Mononuclear cell (primary cell): ENCODE results near the gene RAB9A. TPM values are rescaled to one million over a fixed set of nuclear protein-coding genes. Genes with fewer than 3 reads are reported as not detected.
A peak's percentile ranks its signal among the peaks of the same experiment; 100 is the strongest.
"Not testable (repeated sequence)": the region's sequence is repeated elsewhere in the genome, so short reads cannot be mapped to it uniquely, and the experiment has no call there.

Experiments used
- H3K27me3 ChIP-seq: 2 replicates; pipeline ENCODE4 v1.6.0; 2011; ENCODE audit warnings: low read length, control low read depth; ENCODE audit not compliant: insufficient read depth
- H3K4me1 ChIP-seq: 2 replicates; pipeline ENCODE4 v1.5.1; 2011; ENCODE audit warnings: mild to moderate bottlenecking, low read length, control low read depth; ENCODE audit not compliant: insufficient read depth
- H3K4me3 ChIP-seq: 2 replicates; pipeline ENCODE4 v1.5.1; 2011; ENCODE audit warnings: mild to moderate bottlenecking, low read length, moderate library complexity
- H3K9me3 ChIP-seq: 2 replicates; pipeline ENCODE4 v1.5.1; 2011; ENCODE audit warnings: low read depth, mild to moderate bottlenecking, control low read depth, low read length
- total RNA-seq: library from RNA; depleted of rRNA; stranded (reverse); fragments of >200 nt; gene quantifications from one replicate; pipeline ENCODE4 v1.2.3, GENCODE V29; 2012

The RAB9A gene, protein sequence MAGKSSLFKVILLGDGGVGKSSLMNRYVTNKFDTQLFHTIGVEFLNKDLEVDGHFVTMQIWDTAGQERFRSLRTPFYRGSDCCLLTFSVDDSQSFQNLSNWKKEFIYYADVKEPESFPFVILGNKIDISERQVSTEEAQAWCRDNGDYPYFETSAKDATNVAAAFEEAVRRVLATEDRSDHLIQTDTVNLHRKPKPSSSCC
- total RNA-seq: 41.3 TPM

DNA sequence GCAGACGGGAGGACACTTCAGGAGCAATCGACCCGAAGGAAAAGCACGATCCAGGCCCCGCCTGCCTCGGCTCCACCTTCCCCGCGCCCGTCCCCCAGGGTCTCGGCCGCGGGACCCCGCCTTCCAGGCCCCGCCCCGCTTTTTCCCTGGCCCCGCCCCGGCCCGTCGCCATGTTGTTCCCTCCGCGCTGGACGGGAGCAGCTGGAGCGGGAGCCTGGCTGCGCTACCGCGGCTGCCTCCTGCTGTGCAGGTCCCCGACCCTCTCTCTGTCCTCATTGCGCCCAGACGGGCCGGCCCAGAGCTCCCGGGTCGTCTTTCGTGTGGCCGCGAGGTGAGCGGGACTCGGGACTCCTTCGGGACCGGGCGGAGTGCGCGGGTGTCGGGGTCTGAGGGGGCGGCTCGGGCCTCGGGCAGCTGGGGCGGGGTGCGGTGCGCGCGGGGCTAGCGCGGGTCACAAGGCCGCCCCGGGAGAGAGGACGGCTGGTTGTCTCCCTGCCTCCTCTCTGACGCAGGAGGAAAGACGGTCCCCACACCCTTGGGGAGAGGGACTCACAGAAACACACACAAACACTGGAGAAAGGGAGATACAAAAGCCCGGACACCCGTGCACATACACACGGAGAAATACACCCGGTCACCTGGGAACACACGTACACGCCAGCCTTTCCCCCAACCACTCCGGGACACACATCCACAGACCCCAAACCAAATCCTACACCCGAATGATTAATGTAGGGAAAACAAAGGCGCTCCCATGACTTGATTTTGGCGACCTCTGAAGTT is at the start of gene RAB9A:
Gene RAB9A (plus strand): TSS at position 171 of the 783 bp plus-strand sequence. CDS start 19,619 bp downstream, outside the sequence.
- H3K9me3 ChIP-seq: no peaks in the 10 kb centered on the region
- peaks cover 44% of the 10 kb centered on the region for H3K4me1 ChIP-seq
- no peaks in the 10 kb centered on the region for H3K27me3 ChIP-seq
- H3K4me3 ChIP-seq: peak within 1 kb of the TSS; percentile 74

- not testable (repeated sequence) for H3K4me1 ChIP-seq, H3K4me3 ChIP-seq, H3K27me3 ChIP-seq, H3K9me3 ChIP-seq
Observed at GRCh38 chrX:13641684-13642083, 47.2 kb upstream of the RAB9A start.

- no peaks in the 10 kb centered on the region for H3K27me3 ChIP-seq
- no peak overlapping the region for H3K4me3 ChIP-seq
- H3K9me3 ChIP-seq: no peaks in the 10 kb centered on the region
- H3K4me1 ChIP-seq: peaks cover 7% of the 10 kb centered on the region
Observed at GRCh38 chrX:13645464-13646153, 43.3 kb upstream of the RAB9A start.

DNA sequence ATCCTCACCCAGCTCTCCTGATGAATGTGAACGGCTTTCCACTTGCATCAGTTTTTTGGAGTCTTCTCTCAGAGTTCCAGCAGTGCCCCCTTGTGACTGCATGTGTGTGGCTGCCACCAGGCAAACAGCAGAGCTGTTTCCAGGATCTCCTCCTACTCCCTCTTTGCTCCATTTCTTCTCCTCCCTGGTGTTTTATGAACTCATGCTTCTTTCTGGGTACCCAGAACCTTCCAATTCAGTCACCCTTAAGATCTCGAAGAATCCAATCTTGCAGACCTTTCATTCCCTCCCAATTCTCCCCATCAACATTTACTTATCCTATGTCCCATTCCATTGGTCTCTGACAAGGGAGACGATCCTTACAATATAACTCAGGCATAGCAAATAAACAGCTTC is 42.8 kb upstream of the RAB9A start:
- no peak overlapping the region for H3K4me3 ChIP-seq
- no peaks in the 10 kb centered on the region for H3K9me3 ChIP-seq
- no peaks in the 10 kb centered on the region for H3K27me3 ChIP-seq
- peaks cover 7% of the 10 kb centered on the region for H3K4me1 ChIP-seq

DNA sequence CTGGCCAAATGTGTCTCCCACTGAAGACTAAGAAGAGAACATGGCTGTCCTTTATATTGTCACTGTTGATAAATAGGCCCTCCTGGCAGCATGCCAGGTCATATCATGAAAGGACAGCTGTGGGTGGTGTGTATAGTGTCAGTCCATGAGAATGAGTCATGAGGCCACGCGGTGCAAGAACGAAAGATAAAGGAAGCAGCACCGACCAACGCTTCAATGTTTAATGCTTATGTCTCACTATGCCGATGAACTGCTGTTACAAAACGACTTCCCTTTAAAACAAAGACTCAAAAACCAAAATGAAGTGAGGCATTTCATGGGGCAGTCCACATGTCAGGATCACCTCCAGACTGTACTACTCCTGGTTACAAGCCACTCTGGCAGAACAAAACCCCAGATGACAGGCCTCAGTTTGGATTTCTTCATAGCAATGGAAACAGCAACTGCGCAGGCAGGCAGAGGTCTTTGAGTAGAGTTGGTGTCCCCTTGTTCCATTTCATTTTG is 41.2 kb upstream of the RAB9A start:
- no peak overlapping the region for H3K4me3 ChIP-seq
- peaks cover 13% of the 10 kb centered on the region for H3K4me1 ChIP-seq
- H3K9me3 ChIP-seq: no peaks in the 10 kb centered on the region

GRCh38 chrX:13648336-13648735 is 40.6 kb upstream of the RAB9A start:
- H3K9me3 ChIP-seq, H3K4me3 ChIP-seq, H3K27me3 ChIP-seq: not testable (repeated sequence)
- peaks cover 13% of the 10 kb centered on the region for H3K4me1 ChIP-seq

More for the DNA sequence above, 41.2 kb upstream of the RAB9A start:
- H3K27me3 ChIP-seq: no peaks in the 10 kb centered on the region

- Histone ChIP-seq H3K4me1 (peaks cover 13% of the 10 kb centered on the region), H3K9me3 (no peaks in the 10 kb centered on the region), H3K27me3 (no peaks in the 10 kb centered on the region), H3K4me3 (no peak overlapping the region)
Observed at GRCh38 chrX:13649838-13650237, 39.1 kb upstream of the RAB9A start.

DNA sequence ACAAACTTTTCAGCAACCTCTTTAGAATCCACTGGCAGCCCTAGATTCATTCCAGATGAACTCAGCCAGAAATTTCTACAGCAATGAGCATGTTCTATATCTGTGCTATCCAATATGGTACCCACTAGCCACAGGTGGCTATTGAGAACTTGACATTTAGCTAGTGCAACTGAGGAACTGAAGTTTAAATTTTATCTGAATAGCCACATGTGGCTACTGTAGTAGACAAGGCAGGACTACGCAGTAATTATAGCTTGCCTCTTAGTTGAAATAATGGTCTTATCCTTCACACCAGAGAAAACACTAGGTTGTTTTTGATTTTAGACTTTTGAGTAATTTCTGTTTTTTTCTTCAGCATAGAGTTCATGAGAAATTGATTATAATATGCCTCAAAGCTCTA is 38.6 kb upstream of the RAB9A start:
- no peaks in the 10 kb centered on the region for H3K9me3 ChIP-seq
- no peaks in the 10 kb centered on the region for H3K27me3 ChIP-seq
- peaks cover 13% of the 10 kb centered on the region for H3K4me1 ChIP-seq
- no peak overlapping the region for H3K4me3 ChIP-seq

DNA sequence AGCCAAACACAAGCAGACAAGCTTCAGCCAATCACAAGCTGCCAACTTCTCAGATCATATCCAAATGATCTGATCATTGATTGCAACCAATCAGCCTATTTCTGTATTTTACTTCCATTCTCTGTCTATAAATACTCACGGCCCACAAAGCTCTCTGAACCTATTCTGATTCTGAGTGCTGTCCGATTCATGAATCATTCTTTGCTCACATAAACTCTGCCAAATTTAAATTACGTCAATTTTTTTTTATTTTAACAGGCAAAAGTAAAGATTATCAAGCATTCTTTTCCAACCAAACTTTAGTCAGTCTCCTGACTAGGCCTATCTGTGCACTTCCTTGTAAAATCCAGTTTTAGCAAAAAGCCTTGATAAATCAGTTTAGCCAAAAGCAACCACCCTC is 37.8 kb upstream of the RAB9A start:
- Histone ChIP-seq H3K4me3 (no peak overlapping the region), H3K4me1 (peaks cover 13% of the 10 kb centered on the region), H3K27me3 (no peaks in the 10 kb centered on the region), H3K9me3 (no peaks in the 10 kb centered on the region)

DNA sequence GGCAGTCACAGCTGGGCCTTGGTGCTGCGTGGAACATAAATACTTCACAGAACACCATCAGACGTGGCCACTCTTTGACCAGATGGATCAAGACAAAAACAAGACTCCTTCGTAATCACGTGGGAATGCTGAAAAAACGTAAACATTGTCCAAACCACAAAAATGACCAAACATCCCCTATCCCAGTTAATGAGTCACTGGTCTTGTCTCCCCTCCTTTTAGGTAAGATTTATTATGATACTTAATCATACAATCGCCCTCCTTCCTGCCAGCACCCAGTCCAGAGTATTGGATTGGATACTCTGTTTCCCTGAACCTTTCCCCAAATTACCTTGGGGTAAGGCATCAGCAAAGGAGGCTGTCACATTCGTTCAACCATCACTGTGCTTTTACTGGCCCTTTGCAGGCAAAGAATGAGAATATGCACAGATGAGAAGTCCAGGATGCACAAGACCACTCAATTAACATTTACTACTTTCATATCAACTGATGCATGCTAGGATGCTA is 36.6 kb upstream of the RAB9A start:
- Histone ChIP-seq H3K9me3 (no peaks in the 10 kb centered on the region), H3K4me1 (peaks cover 13% of the 10 kb centered on the region), H3K27me3 (no peaks in the 10 kb centered on the region), H3K4me3 (peak overlapping the region; percentile 65)

DNA sequence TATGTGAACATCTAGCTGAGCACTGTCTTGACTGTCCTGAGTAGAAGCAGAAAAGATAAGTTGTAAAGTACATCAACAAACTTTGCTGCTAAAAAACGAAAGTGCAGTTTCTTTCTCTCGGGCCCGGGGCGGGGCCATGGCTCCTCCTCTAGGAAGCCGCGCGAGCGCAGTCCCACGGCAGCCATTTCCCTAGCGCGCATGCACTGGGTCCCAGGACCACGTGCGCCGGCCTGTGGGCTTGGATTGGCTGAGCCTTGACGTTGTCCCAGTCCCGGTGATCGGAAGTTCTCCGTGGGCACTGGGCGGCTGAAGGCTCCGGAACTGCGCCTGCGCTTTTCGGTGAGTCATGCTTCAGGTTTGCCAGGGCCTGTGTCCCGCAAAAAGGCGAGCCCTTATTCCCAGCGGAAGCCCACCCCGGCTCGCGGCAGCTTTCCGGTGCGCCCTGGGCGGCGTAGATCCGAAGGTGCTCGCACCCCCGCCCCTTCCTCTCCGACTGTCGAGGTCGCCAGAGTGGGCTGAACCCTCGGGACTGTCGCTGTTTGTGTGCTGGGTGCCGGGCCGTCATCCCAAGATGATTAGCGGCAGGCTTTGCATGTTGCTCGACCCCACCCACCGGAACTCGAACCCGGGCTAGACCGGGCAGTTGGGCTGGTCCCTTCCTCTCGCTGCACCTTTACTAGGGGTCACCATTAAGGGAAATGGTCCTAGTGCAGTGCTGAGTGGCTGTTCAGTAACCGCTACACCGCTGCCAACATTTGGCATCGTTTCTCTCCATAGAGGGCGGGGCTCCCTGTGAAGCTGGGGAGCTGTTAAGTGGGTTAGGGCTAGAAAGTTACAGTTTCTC is 35.9 kb upstream of the RAB9A start, which contains the start of gene TCEANC:
Gene TCEANC (plus strand): TSS at position 292 of the 844 bp plus-strand sequence. CDS start 9,368 bp downstream, outside the sequence.
- Histone ChIP-seq H3K9me3 (no peaks in the 10 kb centered on the region), H3K4me1 (peaks cover 7% of the 10 kb centered on the region), H3K4me3 (peak within 1 kb of the TSS; percentile 65), H3K27me3 (no peaks in the 10 kb centered on the region)

DNA sequence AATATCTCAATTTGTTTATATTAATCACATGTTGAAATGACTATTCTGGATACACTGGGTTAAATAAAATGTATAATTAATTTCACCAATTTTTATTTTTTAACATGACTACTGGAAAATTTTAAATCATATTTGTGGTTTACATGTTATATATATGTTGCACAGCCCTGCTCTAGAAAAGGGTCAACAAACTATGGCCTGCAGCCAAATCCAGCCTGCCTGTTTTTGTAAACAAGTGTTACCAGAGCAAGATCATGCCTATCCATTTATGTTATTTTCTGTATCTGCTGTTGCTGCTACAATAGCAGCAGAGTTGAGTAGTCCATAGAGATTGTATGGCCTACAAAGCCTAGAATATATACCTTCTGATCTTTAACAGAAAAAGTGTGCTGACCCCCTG is 34.8 kb upstream of the RAB9A start:
- no peaks in the 10 kb centered on the region for H3K9me3 ChIP-seq
- H3K4me1 ChIP-seq: peaks cover 9% of the 10 kb centered on the region
- H3K27me3 ChIP-seq: no peaks in the 10 kb centered on the region
- H3K4me3 ChIP-seq: no peak overlapping the region

DNA sequence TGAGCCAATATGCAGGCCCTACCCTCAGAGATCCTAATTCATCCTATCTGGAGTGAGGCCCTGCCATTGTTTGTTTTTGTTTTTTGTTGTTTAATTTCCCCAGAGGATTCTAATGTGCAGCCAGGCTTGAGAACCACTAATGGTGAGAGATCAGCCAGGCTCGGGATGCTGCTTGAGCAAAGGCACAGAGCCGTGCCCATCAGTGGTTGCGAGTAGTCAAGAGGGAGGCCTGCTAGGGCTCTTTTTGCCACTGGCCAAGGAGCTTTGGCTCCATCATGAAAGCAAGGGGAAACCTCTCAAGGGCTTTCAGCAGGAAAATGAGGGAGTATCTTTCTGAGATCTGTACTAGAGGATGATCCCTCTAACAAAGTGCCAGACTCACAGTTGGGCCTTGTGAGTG is 33.3 kb upstream of the RAB9A start:
- no peaks in the 10 kb centered on the region for H3K9me3 ChIP-seq
- peaks cover 14% of the 10 kb centered on the region for H3K4me1 ChIP-seq
- no peaks in the 10 kb centered on the region for H3K27me3 ChIP-seq
- H3K4me3 ChIP-seq: no peak overlapping the region

DNA sequence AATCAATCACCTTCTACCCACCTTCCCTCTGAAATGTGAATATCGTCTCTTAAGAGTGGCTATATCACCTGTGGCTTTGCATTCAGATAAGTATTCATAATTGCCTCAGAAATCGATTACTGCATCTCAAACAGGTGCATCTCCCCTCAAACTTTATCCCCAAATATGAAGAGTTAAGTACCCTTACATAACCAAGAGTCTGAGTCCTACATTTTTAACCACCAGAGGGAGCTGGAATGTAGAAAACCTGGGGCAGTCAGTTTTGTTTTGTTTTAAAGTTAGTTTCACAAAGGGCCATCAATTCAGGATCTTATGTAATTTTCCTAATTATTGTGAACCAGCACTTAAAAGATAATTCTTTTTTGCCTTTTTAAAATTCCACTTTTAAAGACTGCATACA is 30.3 kb upstream of the RAB9A start:
- Histone ChIP-seq H3K27me3 (no peaks in the 10 kb centered on the region), H3K4me3 (no peak overlapping the region), H3K4me1 (peaks cover 21% of the 10 kb centered on the region), H3K9me3 (no peaks in the 10 kb centered on the region)
